ENCODE measurements around the gene KIF1A. TPM values are rescaled to one million over a fixed set of nuclear protein-coding genes. Genes with fewer than 3 reads are reported as not detected.

The KIF1A gene
- total and polyA plus RNA-seq, 2 of the 13 experiments (the other 11 are each of a cell fraction or from before 2014, with no cell fraction given), result 0.01 TPM; not detected in 1

- Histone ChIP-seq H3K9ac (ENCODE audit: insufficient read depth, low read depth, low read length) (no peak overlapping the region), H3K79me2 (ENCODE audit: insufficient read depth, low read length) (no peaks in the 10 kb centered on the region), H3K4me2 (ENCODE audit: low read depth, low read length) (no peak overlapping the region), H3K4me1 (ENCODE audit: insufficient read depth, low read length) (peaks cover 8% of the 10 kb centered on the region), H3K36me3 (replicated peaks in 1 of 2; ENCODE audit: control insufficient read depth in 1 of 2, insufficient read depth in 2 of 2, low read length in 2 of 2) (no peaks in the 10 kb centered on the region), H2AFZ (ENCODE audit: low read length) (no peak overlapping the region), H4K20me1 (ENCODE audit: insufficient read depth, low read length) (no peaks in the 10 kb centered on the region), H3K27me3 (ENCODE audit: control insufficient read depth in 1 of 2, insufficient read depth in 2 of 2, low read length in 2 of 2) (peaks cover 3 to 40% of the 10 kb centered on the region in 2 experiments; a peak in 4 of 5 replicates), H3K9me3 (ENCODE audit: low read length) (no peaks in the 10 kb centered on the region), H3K4me3 (replicated peaks in 1 of 3; ENCODE audit: insufficient read depth in 1 of 3, low read depth in 2 of 3, low read length in 3 of 3) (no peak overlapping the region), H3K27ac (ENCODE audit: extremely low read length, insufficient read depth, low read length) (no peak overlapping the region)
- 29% methylated on average over 11 of the region's 11 CpGs for WGBS (ENCODE audit: low lambda C conversion rate)
- ChIA-PET POLR2A (interaction anchor here (1.9 kb wide), 1 partner anchor 24 kb away, joined by 4 read pairs; no protein-coding TSS in a partner anchor), CTCF (ENCODE audit: low intra/inter-chr PET ratio, low total read pairs) (interaction anchor here (0.8 to 1.9 kb wide), 6 partner anchors 11 to 809 kb away, joined by 3 to 19 read pairs (median 5); no protein-coding TSS in a partner anchor)
- no TSS peak for BruUV-seq (replicated peaks)
- FAIRE-seq, result no peak
- in situ Hi-C loops (cut with HindIII; ENCODE audit: extremely low pct_ligation_motif_present, low pct_unique_long_range_greater_than_20kb), result loop anchor here (25.0 kb wide), 1 partner anchor 787 kb away; the partner anchor contains the start of genes ATG4B and THAP4
- intact Hi-C loops (cut with micrococcal nuclease; ENCODE audit: unreplicated experiment), result loop anchor here (1.0 to 10.0 kb wide), 3 partner anchors 48 to 374 kb away; no protein-coding TSS in a partner anchor
- DNase-seq (ENCODE audit: low spot score), result no peak
- no peak for ATAC-seq
- TF ChIP-seq, protein P1, sequence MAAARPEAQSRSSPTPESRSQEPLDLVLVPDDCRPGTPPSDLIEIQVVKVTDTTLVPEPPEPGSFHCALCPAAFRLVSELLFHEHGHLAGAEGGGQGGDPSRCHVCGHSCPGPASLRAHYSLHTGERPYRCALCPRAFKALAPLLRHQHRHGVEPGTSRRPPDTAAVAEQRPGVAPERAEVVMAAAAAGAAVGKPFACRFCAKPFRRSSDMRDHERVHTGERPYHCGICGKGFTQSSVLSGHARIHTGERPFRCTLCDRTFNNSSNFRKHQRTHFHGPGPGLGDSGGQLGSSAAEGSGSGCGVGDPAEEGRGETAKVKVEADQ (CRISPR knock-in tag; IDR thresholded peaks at IDR 0.05; ENCODE audit: borderline replicate concordance), result 0 out of 2 replicates have a peak, but pooled peaks have one; percentile 2
- TF ChIP-seq SALL1 (CRISPR knock-in tag; IDR thresholded peaks at IDR 0.05) (no peak), ATM (IDR thresholded peaks at IDR 0.05; ENCODE audit: borderline replicate concordance) (no peak), ZNF609 (CRISPR knock-in tag; IDR thresholded peaks at IDR 0.05; ENCODE audit: borderline replicate concordance) (no peak), EP300 (IDR thresholded peaks at IDR 0.05; ENCODE audit: low read depth in 2 of 2, low read length in 2 of 2) (no peak), EP300 (CRISPR knock-in tag; IDR thresholded peaks at IDR 0.05; ENCODE audit: borderline replicate concordance) (no peak), ATF7-NPFF (CRISPR knock-in tag; IDR thresholded peaks at IDR 0.05; ENCODE audit: low read depth) (no peak), ZMAT5 (CRISPR knock-in tag; IDR thresholded peaks at IDR 0.05; ENCODE audit: borderline replicate concordance, low read depth) (no peak), MEF2D (CRISPR knock-in tag; IDR thresholded peaks at IDR 0.05) (no peak), ZNF557 (CRISPR knock-in tag; IDR thresholded peaks at IDR 0.05) (no peak), PCBP2 (optimal IDR thresholded peaks at IDR 0.05; ENCODE audit: low read depth, low read length, poor library complexity, severe bottlenecking) (no peak), GATAD2A (CRISPR knock-in tag; IDR thresholded peaks at IDR 0.05) (no peak), ZBTB7B (CRISPR knock-in tag; IDR thresholded peaks at IDR 0.05) (no peak), PHB2 (IDR thresholded peaks at IDR 0.05; ENCODE audit: partially characterized antibody) (no peak), RAD51 (IDR thresholded peaks at IDR 0.05; ENCODE audit: borderline replicate concordance) (no peak)
- TF ChIP-seq, protein P2, sequence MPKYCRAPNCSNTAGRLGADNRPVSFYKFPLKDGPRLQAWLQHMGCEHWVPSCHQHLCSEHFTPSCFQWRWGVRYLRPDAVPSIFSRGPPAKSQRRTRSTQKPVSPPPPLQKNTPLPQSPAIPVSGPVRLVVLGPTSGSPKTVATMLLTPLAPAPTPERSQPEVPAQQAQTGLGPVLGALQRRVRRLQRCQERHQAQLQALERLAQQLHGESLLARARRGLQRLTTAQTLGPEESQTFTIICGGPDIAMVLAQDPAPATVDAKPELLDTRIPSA (CRISPR knock-in tag; IDR thresholded peaks at IDR 0.05; ENCODE audit: borderline replicate concordance), result no peak
Observed at GRCh38 chr2:240850756-240851077, 30.7 kb upstream of the KIF1A start.
